ENCODE data around the gene PPP1R37.
A peak's percentile ranks its signal among the peaks of the same experiment; 100 is the strongest.
"Not testable (repeated sequence)": the region's sequence is repeated elsewhere in the genome, so short reads cannot be mapped to it uniquely, and the experiment has no call there.

PPP1R37 gene

GRCh38 chr19:45097450-45097775 lies 4.4 kb downstream of the PPP1R37 start:
- DNase-seq, result no peak

- DNase-seq, result no peak
Measured at GRCh38 chr19:45097776-45098520, 5.0 kb downstream of the PPP1R37 start.

- DNase-seq, result no peak
Measured at GRCh38 chr19:45098521-45099466, 5.8 kb downstream of the PPP1R37 start.

GRCh38 chr19:45099467-45100191 lies 6.7 kb downstream of the PPP1R37 start:
- no peak for DNase-seq

GRCh38 chr19:45100201-45100600 lies 7.2 kb downstream of the PPP1R37 start:
- DNase-seq, result no peak

GRCh38 chr19:45100846-45101252 lies 7.9 kb downstream of the PPP1R37 start:
- no peak for DNase-seq

- no peak for DNase-seq
Measured at GRCh38 chr19:45101806-45102205, 8.8 kb downstream of the PPP1R37 start.

GRCh38 chr19:45102481-45102880 lies 9.5 kb downstream of the PPP1R37 start:
- DNase-seq, result no peak

GRCh38 chr19:45103156-45103507 lies 10.2 kb downstream of the PPP1R37 start:
- DNase-seq, result peak; percentile 51

- no peak for DNase-seq
Measured at GRCh38 chr19:45103508-45104319, 10.7 kb downstream of the PPP1R37 start.

GRCh38 chr19:45104658-45105349 lies 11.8 kb downstream of the PPP1R37 start:
- no peak for DNase-seq

- DNase-seq, result not testable (repeated sequence)
Measured at GRCh38 chr19:45106363-45106762, 13.4 kb downstream of the PPP1R37 start.

- no peak for DNase-seq
Measured at GRCh38 chr19:45107621-45108150, 14.7 kb downstream of the PPP1R37 start.

GRCh38 chr19:45110851-45111266 lies 17.9 kb downstream of the PPP1R37 start:
- DNase-seq, result no peak

GRCh38 chr19:45112111-45112827 lies 19.3 kb downstream of the PPP1R37 start:
- no peak for DNase-seq

GRCh38 chr19:45113628-45114027 lies 20.6 kb downstream of the PPP1R37 start:
- DNase-seq, result no peak

- no peak for DNase-seq
Measured at GRCh38 chr19:45114116-45114515, 21.1 kb downstream of the PPP1R37 start.

GRCh38 chr19:45115809-45116615 lies 23.0 kb downstream of the PPP1R37 start:
- DNase-seq, result no peak

GRCh38 chr19:45117167-45117594 lies 24.2 kb downstream of the PPP1R37 start:
- DNase-seq, result peak; percentile 29

- no peak for DNase-seq
Measured at GRCh38 chr19:45117671-45118070, 24.7 kb downstream of the PPP1R37 start.

Measured in CD4-positive, alpha-beta T cell treated with Interleukin-15 for 1 hour (primary cell).